ENCODE measurements around the gene RAPGEF4. TPM values are rescaled to one million over a fixed set of nuclear protein-coding genes. Genes with fewer than 3 reads are reported as not detected.

RAPGEF4 gene
- polyA plus RNA-seq, 1 experiment, result 0.60 TPM

GRCh38 chr2:172770887-172771286 is 35.2 kb downstream of the RAPGEF4 start:
- Histone ChIP-seq H3K36me3 (ENCODE audit: control insufficient read depth, insufficient read depth, low read length) (no peaks in the 10 kb centered on the region), H3K4me3 (ENCODE audit: low read depth, low read length) (no peak overlapping the region), H3K27me3 (ENCODE audit: control insufficient read depth, insufficient read depth, low read length) (no peaks in the 10 kb centered on the region)
- ChIA-PET CTCF (interaction anchor here (0.6 to 1.0 kb wide), 2 partner anchors 30 to 429 kb away, joined by 3 read pairs; no protein-coding TSS in a partner anchor), POLR2A (no interaction called here)
- TF ChIP-seq, protein P1, sequence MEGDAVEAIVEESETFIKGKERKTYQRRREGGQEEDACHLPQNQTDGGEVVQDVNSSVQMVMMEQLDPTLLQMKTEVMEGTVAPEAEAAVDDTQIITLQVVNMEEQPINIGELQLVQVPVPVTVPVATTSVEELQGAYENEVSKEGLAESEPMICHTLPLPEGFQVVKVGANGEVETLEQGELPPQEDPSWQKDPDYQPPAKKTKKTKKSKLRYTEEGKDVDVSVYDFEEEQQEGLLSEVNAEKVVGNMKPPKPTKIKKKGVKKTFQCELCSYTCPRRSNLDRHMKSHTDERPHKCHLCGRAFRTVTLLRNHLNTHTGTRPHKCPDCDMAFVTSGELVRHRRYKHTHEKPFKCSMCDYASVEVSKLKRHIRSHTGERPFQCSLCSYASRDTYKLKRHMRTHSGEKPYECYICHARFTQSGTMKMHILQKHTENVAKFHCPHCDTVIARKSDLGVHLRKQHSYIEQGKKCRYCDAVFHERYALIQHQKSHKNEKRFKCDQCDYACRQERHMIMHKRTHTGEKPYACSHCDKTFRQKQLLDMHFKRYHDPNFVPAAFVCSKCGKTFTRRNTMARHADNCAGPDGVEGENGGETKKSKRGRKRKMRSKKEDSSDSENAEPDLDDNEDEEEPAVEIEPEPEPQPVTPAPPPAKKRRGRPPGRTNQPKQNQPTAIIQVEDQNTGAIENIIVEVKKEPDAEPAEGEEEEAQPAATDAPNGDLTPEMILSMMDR (IDR thresholded peaks at IDR 0.05; ENCODE audit: insufficient read depth, low read depth, low read length), result no peak
- no peak for DNase-seq (ENCODE audit: low read depth)

DNA sequence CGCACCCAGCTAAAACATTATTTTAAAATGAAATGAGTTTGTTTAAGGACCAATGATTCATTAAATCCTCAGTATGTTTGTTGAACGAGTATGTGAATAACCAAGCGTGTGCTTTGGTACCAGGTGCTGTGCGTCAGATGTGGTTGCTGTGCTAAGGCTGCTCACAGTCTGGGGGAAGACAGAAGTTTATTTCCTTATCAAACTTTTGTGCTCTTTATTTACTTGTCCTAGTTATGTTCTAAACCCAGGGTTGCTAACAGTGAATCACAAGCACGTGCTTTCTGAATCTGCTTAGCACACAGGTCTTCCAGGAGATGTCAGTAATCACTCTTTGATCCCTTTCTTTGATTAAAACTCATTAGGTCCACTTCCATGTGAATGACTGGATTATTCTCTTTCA is 37.0 kb downstream of the RAPGEF4 start:
- ChIA-PET CTCF (no interaction called here), POLR2A (no interaction called here)
- TF ChIP-seq, protein P1 (IDR thresholded peaks at IDR 0.05; ENCODE audit: insufficient read depth, low read depth, low read length), result no peak
- Histone ChIP-seq H3K4me3 (ENCODE audit: low read depth, low read length) (no peak overlapping the region), H3K27me3 (ENCODE audit: control insufficient read depth, insufficient read depth, low read length) (no peaks in the 10 kb centered on the region), H3K36me3 (ENCODE audit: control insufficient read depth, insufficient read depth, low read length) (no peaks in the 10 kb centered on the region)
- DNase-seq (ENCODE audit: low read depth), result no peak

- POLR2A ChIA-PET, result no interaction called here
- TF ChIP-seq, protein P1 (IDR thresholded peaks at IDR 0.05; ENCODE audit: insufficient read depth, low read depth, low read length), result no peak
- Histone ChIP-seq H3K27me3 (ENCODE audit: control insufficient read depth, insufficient read depth, low read length) (no peaks in the 10 kb centered on the region), H3K4me3 (ENCODE audit: low read depth, low read length) (no peak overlapping the region), H3K36me3 (ENCODE audit: control insufficient read depth, insufficient read depth, low read length) (no peaks in the 10 kb centered on the region)
- DNase-seq (ENCODE audit: low read depth), result no peak
- CTCF ChIA-PET, result no interaction called here
These were observed 38.7 kb downstream of the RAPGEF4 start for GRCh38 chr2:172774302-172774701.

DNA sequence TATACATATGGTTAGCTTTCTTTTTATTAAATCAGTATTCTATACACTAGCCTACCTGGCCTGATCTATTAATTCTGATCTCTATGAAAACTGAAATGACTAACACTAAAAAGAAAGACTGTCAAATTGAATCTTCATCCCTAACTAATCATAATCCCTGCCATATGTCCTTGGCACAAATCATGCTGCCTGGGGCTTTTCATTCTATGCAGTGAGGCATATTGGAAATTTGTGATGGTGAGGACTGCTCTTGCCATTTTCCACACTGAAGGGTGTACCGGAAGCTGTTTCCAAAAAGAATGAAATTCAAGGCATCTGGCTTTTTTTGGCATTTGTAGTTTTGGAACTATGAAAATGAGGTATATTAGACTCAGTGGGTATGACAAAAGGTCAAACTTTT is 39.7 kb downstream of the RAPGEF4 start:
- H3K4me3 ChIP-seq (ENCODE audit: low read depth, low read length), result no peak overlapping the region
- TF ChIP-seq, protein P1 (IDR thresholded peaks at IDR 0.05; ENCODE audit: insufficient read depth, low read depth, low read length), result no peak
- no peaks in the 10 kb centered on the region for H3K36me3 ChIP-seq (ENCODE audit: control insufficient read depth, insufficient read depth, low read length)
- POLR2A ChIA-PET, result no interaction called here
- no peak for DNase-seq (ENCODE audit: low read depth)
- CTCF ChIA-PET, result no interaction called here
- H3K27me3 ChIP-seq (ENCODE audit: control insufficient read depth, insufficient read depth, low read length), result 0 out of 2 replicates have a peak, but pooled peaks cover 2% of the 10 kb centered on the region

GRCh38 chr2:172777431-172777830 is 41.8 kb downstream of the RAPGEF4 start:
- no peak for DNase-seq (ENCODE audit: low read depth)
- POLR2A ChIA-PET, result no interaction called here
- Histone ChIP-seq H3K36me3 (ENCODE audit: control insufficient read depth, insufficient read depth, low read length) (no peaks in the 10 kb centered on the region), H3K27me3 (ENCODE audit: control insufficient read depth, insufficient read depth, low read length) (0 out of 2 replicates have a peak, but pooled peaks cover 2% of the 10 kb centered on the region), H3K4me3 (ENCODE audit: low read depth, low read length) (no peak overlapping the region)
- TF ChIP-seq, protein P1 (IDR thresholded peaks at IDR 0.05; ENCODE audit: insufficient read depth, low read depth, low read length), result no peak
- CTCF ChIA-PET, result no interaction called here
